Prostate gland (tissue), 2 donors: Measurements from ENCODE around the gene TMEM161A.

Source experiments
- CTCF ChIP-seq, 4 experiments: fragments of 200-600 bp in 2 of 4; fragments of 450-650 bp in 2 of 4; sonication (generic) in 2 of 4; IDR thresholded peaks; 1 replicate in 3 of 4; 2 replicates in 1 of 4; pipeline ENCODE4 v1.5.1; 2016 to 2019; ENCODE audit warnings: antibody characterized with exemption in 4 of 4, mild to moderate bottlenecking in 2 of 4, moderate library complexity in 2 of 4
- POLR2AphosphoS5 ChIP-seq: sonication (generic); formaldehyde crosslinking; IDR thresholded peaks from one replicate; pipeline ENCODE4 v1.6.1; 2017; ENCODE audit warnings: antibody characterized with exemption

- TF ChIP-seq CTCF (IDR thresholded peaks at IDR 0.05): no peak
- TF ChIP-seq POLR2AphosphoS5: no peak
Measured at GRCh38 chr19:19179548-19180441, 41.5 kb upstream of the TMEM161A start.
